ENCODE results near the gene ABCC8.

Gene ABCC8

DNA sequence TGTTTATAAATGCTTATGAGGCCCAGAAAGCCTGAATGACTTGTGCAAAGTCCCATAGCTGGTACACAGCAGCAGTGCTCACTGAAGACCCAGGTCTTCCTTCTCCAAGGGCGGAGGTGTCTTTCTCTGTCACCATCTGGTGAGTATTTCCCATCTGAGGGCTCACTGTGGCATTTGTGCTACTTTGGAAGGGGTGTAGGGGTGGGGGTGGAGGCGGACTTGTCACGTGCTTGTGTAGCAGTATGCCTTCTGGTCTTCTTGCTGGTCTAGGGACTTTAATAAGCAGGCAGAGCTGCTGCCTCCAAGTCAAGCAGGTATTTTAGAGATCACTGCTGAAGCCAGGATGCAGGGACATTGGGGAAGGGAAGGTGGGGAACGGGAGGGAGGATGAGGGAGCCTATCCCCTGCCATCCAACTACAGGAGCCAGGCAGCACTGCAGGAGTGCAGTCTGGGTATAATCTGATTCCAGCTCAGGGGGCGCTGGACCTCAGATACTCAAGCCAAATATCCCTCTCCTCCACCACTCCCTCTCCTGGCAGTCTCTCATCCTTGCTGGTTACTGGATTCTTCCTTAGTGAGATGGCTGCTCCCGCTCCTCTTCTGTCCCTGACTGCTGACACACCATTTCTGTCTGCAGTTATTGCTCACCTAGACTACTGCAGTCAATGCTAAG, 3.4 kb downstream of the ABCC8 start:
- no peak for DNase-seq (ENCODE audit: low read depth in 1 of 2, low spot score in 1 of 2)

DNA sequence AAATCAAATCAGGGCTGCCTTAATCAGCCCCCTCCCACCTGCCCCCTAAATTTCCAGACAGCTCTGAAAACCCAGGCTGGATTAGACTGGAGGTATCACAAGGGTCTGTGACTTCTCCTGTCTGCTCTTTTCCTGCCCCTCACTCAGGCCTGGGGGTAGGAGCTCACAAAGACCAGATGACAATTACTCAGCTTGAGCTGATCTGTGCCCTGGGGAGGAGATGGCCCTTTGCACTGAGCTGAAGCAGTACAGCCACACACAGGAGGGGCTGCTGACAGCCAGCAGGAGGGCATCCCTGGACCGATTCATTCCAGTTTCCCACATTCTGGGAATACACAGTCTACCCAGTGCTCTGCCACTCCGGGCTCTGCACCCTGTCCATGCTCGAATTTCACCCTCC, 4.2 kb downstream of the ABCC8 start:
- DNase-seq (ENCODE audit: low read depth in 1 of 2, low spot score in 1 of 2): no peak

DNA sequence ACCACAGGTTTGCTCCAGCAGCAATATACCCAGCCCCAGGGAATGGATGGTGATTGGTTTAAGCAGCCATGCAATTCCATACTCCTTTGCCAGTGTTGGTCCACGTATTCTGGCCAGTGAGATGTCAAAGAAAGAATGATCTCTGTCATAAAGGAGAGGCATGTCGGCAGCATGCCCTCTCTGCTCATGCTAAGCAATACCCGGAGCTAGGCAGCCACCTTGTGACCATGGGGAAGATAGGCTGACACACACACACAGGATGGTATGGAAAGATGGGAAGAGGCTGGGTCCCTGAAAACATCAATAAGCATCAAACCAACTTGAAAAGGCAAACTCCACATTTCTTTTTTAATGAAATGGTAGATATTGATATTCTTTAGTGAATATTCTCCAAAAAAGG, 5.1 kb downstream of the ABCC8 start:
- no peak for DNase-seq (ENCODE audit: low read depth in 1 of 2, low spot score in 1 of 2)

- no peak for DNase-seq (ENCODE audit: low read depth in 1 of 2, low spot score in 1 of 2)
Measured at GRCh38 chr11:17469998-17470397, 6.6 kb downstream of the ABCC8 start.

DNA sequence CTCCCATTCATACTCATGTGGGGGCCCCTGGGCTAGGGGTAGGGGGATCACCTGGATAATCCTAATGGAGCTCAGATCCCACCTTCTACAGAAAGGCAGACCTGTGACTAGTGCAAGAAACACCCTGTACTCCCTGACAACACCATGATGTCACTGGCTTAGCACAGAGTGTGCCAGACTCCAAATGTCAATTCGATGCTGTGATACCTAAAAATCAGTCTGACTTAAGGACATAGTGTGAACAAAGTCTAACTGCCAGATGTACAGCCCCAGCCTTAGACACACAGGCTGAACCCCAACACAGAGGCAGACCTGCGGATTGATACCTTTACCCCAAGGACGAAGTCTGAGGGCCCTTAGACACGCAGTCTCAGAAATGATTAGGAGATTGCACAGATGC, 8.5 kb downstream of the ABCC8 start:
- no peak for DNase-seq (ENCODE audit: low read depth in 1 of 2, low spot score in 1 of 2)

DNA sequence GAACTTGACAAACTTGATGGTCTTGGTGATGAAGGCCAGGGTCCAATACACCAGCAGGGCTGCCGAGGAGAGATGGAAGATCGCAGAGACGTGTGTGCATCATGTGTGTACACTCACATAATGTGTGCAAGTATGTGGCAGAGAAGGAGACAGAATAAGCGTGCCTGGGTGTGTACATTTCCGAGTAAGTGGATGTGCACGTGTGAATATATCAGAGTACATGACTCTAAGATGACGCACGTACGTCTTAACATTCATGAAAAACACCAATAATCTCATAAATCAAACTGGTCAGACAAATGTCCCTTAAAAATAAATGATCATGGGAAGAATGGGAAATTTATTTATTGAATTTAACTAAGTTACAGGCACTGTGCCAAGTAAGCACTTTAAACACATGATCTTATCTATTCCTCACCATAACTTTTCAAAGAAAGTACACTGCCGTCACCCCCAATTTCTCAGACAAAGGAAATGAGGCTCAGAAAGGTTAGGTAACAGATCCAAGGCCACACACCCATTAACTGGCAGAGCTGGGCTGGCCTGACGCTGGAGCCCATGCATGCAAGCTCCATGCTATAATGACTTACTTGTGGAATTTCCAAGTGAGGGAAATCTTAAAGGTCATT, 13.0 kb downstream of the ABCC8 start:
- no peak for DNase-seq (ENCODE audit: low read depth in 1 of 2, low spot score in 1 of 2)

DNA sequence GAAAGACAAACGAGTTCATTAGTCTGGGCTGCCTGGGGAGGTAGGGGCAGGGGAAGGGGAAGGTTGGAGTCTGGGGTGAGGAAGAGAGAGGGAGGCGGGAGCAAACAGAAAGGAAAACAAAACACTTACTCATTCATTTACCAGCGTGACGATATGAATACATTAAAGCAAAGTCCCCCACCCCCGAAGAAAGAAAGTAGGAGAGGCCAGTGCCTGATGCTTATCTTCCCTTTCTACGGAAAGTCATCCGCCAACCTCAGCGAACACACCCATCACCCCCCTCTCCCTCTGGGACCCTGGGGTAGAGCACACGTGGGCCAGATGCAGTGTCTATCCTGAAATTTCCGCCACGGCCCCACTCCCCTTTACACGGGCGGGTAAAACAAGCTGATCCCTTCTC, 13.7 kb downstream of the ABCC8 start:
- no peak for DNase-seq (ENCODE audit: low read depth in 1 of 2, low spot score in 1 of 2)

- no peak for DNase-seq (ENCODE audit: low read depth in 1 of 2, low spot score in 1 of 2)
Measured at GRCh38 chr11:17460406-17460805, 16.2 kb downstream of the ABCC8 start.

DNA sequence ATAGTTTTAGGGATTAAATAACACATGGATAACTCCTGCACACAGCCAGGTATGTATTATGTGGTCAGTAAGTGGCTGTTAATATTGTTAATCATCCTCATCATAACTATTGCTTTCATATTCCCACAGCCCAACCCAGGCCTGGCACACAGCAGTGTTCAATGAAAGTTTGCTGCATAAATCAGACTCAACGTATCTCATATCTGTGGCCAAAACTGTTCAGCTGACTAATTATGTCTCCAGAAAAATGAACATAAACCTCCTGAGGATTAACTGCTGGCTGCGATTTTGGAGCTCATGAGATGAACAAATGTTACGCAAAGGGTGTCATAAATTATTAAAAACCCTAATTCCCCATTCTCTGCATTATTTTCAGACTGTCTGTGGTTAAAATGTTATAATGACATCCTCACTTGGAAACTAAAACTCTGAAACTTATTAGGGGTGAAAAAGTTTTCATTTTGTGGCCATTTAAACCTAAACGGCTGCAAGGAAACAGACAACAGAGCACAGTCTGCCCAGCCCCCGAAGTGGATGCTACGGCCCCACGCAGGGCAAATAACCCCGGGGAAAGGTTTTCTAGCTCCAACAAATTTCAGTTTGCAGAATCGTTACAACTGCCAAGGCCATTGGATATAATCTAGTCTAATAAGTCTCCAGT, 17.3 kb downstream of the ABCC8 start:
- no peak for DNase-seq (ENCODE audit: low read depth in 1 of 2, low spot score in 1 of 2)

- no peak for DNase-seq (ENCODE audit: low read depth in 1 of 2, low spot score in 1 of 2)
Measured at GRCh38 chr11:17458268-17458667, 18.4 kb downstream of the ABCC8 start.

DNA sequence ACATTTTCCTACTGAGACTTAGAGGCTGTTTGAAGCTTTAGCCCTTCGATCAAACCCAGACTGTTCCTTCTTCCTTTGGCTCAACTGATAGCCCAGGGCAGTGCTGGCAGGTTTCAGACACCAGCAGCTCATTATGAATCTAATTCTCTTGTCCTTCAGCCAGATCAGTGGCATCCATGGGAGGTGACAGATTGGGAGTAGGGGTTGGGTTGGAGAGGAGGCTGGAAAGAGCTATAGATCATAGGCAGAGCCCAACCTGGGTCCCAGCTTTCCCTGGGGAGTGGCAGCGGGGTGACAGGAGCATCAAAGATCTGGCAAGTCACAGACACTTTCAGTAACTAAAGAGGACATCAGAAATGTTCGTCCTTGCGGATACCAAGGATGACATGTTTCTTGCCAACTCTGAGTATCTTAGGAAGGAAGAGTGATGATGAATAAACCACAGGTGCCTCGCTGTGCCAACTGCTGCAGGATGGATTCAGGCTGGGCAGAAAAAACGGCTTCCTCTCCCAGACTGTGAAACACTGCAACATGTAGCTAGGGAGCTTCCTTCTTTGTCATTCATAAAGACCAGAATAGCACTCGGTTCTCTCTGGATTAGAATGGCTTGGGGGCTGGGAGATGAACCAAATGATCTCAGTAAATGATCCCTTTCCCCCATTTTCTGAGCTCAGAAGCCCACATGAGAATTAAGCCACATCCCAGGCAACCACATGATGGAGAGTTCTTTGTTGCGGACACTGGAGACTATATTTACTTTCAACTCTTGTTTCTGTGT, 19.1 kb downstream of the ABCC8 start:
- DNase-seq (ENCODE audit: low read depth in 1 of 2, low spot score in 1 of 2): no peak

DNA sequence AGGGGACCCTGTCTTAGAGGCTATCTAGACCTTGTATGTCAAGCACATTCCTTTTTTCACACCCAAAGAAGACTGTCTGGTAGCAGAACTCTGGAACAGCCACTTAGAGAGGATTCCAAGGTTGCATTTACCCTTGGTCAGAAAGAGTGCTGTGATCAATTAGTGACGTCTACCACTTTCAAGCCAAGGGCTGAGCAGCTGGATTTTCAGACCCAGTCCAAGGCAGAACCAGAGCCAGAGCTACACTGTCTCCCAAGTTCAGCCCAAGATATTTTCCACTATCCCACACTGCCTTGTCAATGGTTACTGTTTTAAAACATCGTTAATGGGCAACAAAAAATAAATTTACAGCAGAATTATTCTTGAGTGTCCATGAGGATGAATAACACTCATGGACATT, 24.0 kb downstream of the ABCC8 start:
- DNase-seq (ENCODE audit: low read depth in 1 of 2, low spot score in 1 of 2): no peak

DNA sequence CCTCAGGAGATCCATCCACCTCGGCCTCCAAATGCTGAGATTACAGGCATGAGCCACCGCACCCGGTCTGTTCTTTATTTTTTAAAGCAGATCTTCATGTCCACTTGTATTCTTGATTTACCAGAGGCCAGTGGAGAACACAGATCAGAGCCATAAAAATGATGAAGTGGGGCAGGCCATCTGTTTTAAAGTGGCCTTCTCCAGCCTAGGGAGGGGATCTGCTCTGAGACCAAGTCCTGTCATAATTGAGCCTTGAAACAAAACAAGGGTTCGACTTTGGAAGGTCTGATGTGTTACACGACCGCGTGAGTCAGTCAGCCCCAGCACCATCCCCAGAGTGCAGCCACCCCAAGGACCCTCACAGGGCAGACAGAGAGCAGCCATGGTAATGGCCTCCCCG, 27.5 kb downstream of the ABCC8 start:
- DNase-seq (ENCODE audit: low read depth in 1 of 2, low spot score in 1 of 2): no peak

DNA sequence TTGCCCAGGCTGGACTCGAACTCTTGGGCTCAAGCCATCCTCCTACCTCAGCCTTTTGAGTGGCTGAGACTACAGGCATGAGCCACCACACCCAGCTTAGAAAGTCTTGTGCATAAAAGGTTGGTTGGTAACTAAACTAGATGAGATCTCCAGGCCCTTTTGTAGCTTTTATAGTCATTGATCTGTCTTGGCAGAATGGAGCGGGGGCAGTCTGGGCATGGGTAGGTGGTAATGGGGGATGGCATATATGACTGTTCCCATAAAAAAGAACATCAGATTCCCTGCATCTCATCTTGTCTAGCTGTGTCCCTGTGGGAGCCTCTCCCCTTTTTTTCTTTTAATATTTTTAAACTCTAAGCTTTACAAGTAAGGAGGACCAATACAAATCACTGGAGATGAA, 30.2 kb downstream of the ABCC8 start:
- no peak for DNase-seq (ENCODE audit: low read depth in 1 of 2, low spot score in 1 of 2)

GRCh38 chr11:17445240-17445795, 31.3 kb downstream of the ABCC8 start:
- no peak for DNase-seq (ENCODE audit: low read depth in 1 of 2, low spot score in 1 of 2)

DNA sequence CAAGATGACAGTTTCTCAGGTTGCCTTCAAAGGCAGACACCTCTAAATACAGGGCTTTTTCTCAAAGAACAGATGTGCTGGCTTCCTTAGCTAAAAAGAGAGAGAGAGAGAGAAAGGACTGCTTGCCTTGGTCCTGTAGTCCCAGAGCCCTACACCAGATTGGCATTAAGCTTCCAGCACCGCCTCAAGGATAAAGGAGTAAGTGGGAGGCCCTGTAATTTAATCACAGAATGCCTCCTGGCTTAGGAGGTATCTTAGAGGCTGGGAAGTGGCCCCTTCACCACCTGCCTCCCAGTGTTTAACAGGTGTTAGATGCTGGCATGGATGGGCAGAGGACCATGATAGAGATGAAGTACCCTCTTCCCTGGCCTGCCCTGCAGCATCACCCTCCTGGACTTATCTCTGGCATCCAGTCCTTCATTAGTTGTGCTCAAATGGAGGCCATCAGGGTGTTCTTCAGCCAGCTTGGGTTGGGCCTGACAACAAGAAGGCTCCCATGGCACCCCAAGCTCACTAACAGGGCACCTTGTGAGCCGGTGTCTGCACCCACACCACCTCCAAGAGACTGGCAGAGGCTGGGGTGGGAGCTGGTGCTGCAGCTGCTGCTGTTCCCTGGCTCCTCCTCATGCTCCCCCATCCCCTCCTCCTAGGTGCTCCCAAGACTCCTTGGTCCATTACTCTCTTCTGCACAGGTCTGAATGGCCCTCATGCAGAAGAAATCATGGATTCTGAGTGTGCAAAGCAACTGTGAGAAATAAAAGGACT, 32.5 kb downstream of the ABCC8 start:
- no peak for DNase-seq (ENCODE audit: low read depth in 1 of 2, low spot score in 1 of 2)

- DNase-seq (ENCODE audit: low read depth in 1 of 2, low spot score in 1 of 2): no peak
Measured at GRCh38 chr11:17443423-17443822, 33.2 kb downstream of the ABCC8 start.

GRCh38 chr11:17443000-17443399, 33.6 kb downstream of the ABCC8 start:
- no peak for DNase-seq (ENCODE audit: low read depth in 1 of 2, low spot score in 1 of 2)

GRCh38 chr11:17439316-17439782, 37.3 kb downstream of the ABCC8 start:
- no peak for DNase-seq (ENCODE audit: low read depth in 1 of 2, low spot score in 1 of 2)

DNA sequence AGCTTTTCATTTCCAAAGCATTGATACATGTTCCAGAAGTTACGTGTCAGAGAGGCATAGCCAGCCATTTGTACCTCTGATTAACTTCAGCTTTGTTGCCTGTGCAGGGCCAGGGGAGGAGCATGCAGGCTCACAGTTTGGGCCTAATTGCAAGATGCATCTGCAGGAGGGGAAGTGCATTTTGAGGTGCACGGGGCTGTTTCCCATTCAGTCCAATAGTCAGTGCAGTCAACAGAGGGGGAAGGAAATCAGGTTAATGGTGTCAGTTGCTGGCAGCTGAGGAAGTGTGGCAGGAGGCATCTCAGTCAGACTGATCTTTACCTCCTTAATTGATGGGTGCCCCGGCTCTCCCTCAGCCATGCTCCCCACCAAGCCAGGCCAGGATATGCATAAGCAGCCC, 39.3 kb downstream of the ABCC8 start:
- DNase-seq (ENCODE audit: low read depth in 1 of 2, low spot score in 1 of 2): no peak

- no peak for DNase-seq (ENCODE audit: low read depth in 1 of 2, low spot score in 1 of 2)
Measured at GRCh38 chr11:17434108-17434507, 42.5 kb downstream of the ABCC8 start.
